K562 (cell line): ENCODE data around the gene SIRPA. TPM values are rescaled to one million over a fixed set of nuclear protein-coding genes. Genes with fewer than 3 reads are reported as not detected.

ENCODE experiments used
- ATAC-seq: fragments of 200-7000 bp; cut with Tn5 transposase; 3 replicates; pipeline ENCODE4 v1.9.1; 2020; ENCODE audit warnings: moderate library complexity
- BruUV-seq: library from RNA; stranded (reverse); fragments of 400-500 nt; replicated peaks from 2 replicates; lab custom pipeline; 2021; lab: Mats Ljungman, UMichigan
- CTCF ChIA-PET: fragments of 300-600 bp; formaldehyde crosslinking; extraction: SDS; loops from one replicate; lab custom pipeline; 2021; ENCODE audit warnings: low intra/inter-chr PET ratio; lab: Yijun Ruan, JAX
- POLR2A ChIA-PET: fragments of 300-600, 350-650 bp; sonication (Branson Sonifier 250); formaldehyde crosslinking; extraction: SDS; loops from one replicate; lab custom pipeline; 2021; ENCODE audit warnings: antibody characterized with exemption, inconsistent platforms; lab: Yijun Ruan, JAX
- DNase-seq, 4 experiments: peaks; one replicate each; pipeline versions ENCODE4 v3.0.0 to v3.0.0-alpha.2; 2011 to 2018; ENCODE audit warnings: low spot score in 3 of 4, mixed read lengths in 3 of 4; ENCODE audit errors: extremely low read depth in 1 of 4
- FAIRE-seq: peaks from 2 replicates; lab custom pipeline; 2011; peaks lifted over from hg19 to GRCh38; lab: Jason Lieb, UNC
- H2AFZ ChIP-seq: 2 replicates; pipeline ENCODE4 v1.6.0; 2011; ENCODE audit warnings: low read depth, low read length, control low read depth, inconsistent platforms
- H3K27ac ChIP-seq: fragments of 200-600 bp; 3 replicates; pipeline ENCODE4 v1.8.0; 2011; ENCODE audit warnings: low read depth, mild to moderate bottlenecking, control low read depth, inconsistent platforms, low read length, moderate library complexity, mixed read lengths; ENCODE audit errors: extremely low read depth
- H3K27me3 ChIP-seq, 2 experiments: fragments of 300-600 bp in 1 of 2; 2 replicates in 1 of 2; 3 replicates in 1 of 2; pipeline versions ENCODE4 v1.6.0 to v1.8.0; 2011; ENCODE audit warnings: inconsistent platforms in 2 of 2, low read length in 2 of 2, mild to moderate bottlenecking in 1 of 2, mixed read lengths in 1 of 2, moderate library complexity in 1 of 2; ENCODE audit not compliant: control insufficient read depth in 2 of 2, insufficient read depth in 2 of 2
- H3K36me3 ChIP-seq: fragments of 300-600 bp; 3 replicates; pipeline ENCODE4 v1.8.0; 2011; ENCODE audit warnings: mild to moderate bottlenecking, low read length, inconsistent platforms; ENCODE audit not compliant: control insufficient read depth, insufficient read depth
- H3K4me1 ChIP-seq, 2 experiments: fragments of 200-600 bp in 1 of 2; replicated peaks in 1 of 2; 2 replicates in 1 of 2; 3 replicates in 1 of 2; pipeline versions ENCODE4 v1.5.1 to v1.8.0; 2011; ENCODE audit warnings: inconsistent platforms in 2 of 2, low read length in 2 of 2, mild to moderate bottlenecking in 1 of 2, mixed read lengths in 1 of 2, moderate library complexity in 1 of 2; ENCODE audit not compliant: control insufficient read depth in 2 of 2, insufficient read depth in 2 of 2
- H3K4me2 ChIP-seq: 2 replicates; pipeline ENCODE4 v1.6.1; 2011; ENCODE audit warnings: low read length, control low read depth, inconsistent platforms, mixed read lengths; ENCODE audit not compliant: insufficient read depth
- H3K4me3 ChIP-seq: fragments of 200-600 bp; sonication (generic), shearing (Covaris generic); 2 replicates; pipeline ENCODE4 v1.5.1; 2016; ENCODE audit warnings: control low read depth, inconsistent platforms
- H3K79me2 ChIP-seq: fragments of 200-600 bp; 3 replicates; pipeline ENCODE4 v1.8.0; 2011; ENCODE audit warnings: low read length, inconsistent platforms; ENCODE audit not compliant: control insufficient read depth, insufficient read depth
- H3K9ac ChIP-seq, 2 experiments: 2 replicates each; pipeline versions ENCODE4 v1.6.0 to v1.6.1; 2011; ENCODE audit warnings: low read depth in 2 of 2, low read length in 2 of 2, control low read depth in 1 of 2, inconsistent platforms in 1 of 2, mild to moderate bottlenecking in 1 of 2, mixed read lengths in 1 of 2; ENCODE audit not compliant: insufficient read depth in 1 of 2
- H3K9me1 ChIP-seq: one replicate; pipeline ENCODE4 v1.6.0; 2011; ENCODE audit warnings: inconsistent platforms, mild to moderate bottlenecking, low read length, moderate library complexity; ENCODE audit not compliant: control insufficient read depth, insufficient read depth
- H3K9me3 ChIP-seq: replicated peaks from 2 replicates; pipeline ENCODE4 v1.5.1; 2011; ENCODE audit warnings: low read depth, low read length, inconsistent platforms; ENCODE audit not compliant: control insufficient read depth, insufficient read depth
- H4K20me1 ChIP-seq: replicated peaks from 2 replicates; pipeline ENCODE4 v1.6.1; 2011; ENCODE audit warnings: low read length, inconsistent platforms, mixed read lengths; ENCODE audit not compliant: control insufficient read depth, insufficient read depth
- FOXK1 ChIP-seq: sonication (generic); formaldehyde crosslinking; IDR thresholded peaks from 2 replicates; pipeline ENCODE4 v1.8.0; 2022; ENCODE audit warnings: missing genetic modification reagents, mild to moderate bottlenecking, borderline replicate concordance
- JUNB ChIP-seq: fragments of 450-650 bp; formaldehyde crosslinking; conservative IDR thresholded peaks from 2 replicates; pipeline ENCODE4 v1.4.0; 2020; ENCODE audit warnings: mild to moderate bottlenecking
- KLF16 ChIP-seq: IDR thresholded peaks from 2 replicates; pipeline ENCODE4 v1.6.1; 2016; ENCODE audit warnings: antibody characterized with exemption
- MEF2D ChIP-seq: conservative IDR thresholded peaks from 2 replicates; pipeline ENCODE4 v1.6.1; 2016; ENCODE audit warnings: low read depth, missing genetic modification characterization, missing compliant biosample characterization
- NFE2L1 ChIP-seq: fragments of 450-650 bp; IDR thresholded peaks from 2 replicates; pipeline ENCODE4 v1.6.1; 2016; ENCODE audit warnings: missing genetic modification characterization, low read depth, mild to moderate bottlenecking, missing compliant biosample characterization, moderate library complexity, borderline replicate concordance
- NRF1 ChIP-seq, 2 experiments: fragments of 450-650 bp; IDR thresholded peaks in 1 of 2; conservative IDR thresholded peaks in 1 of 2; 2 replicates each; pipeline ENCODE4 v1.6.1; 2014; ENCODE audit warnings: mild to moderate bottlenecking in 2 of 2
- PRMT5 ChIP-seq: sonication (generic); formaldehyde crosslinking; IDR thresholded peaks from 2 replicates; pipeline ENCODE4 v1.5.0; 2020; ENCODE audit warnings: missing genetic modification reagents
- RHOXF2B ChIP-seq: fragments of 250-450 bp; sonication (Bioruptor Pico); conservative IDR thresholded peaks from 2 replicates; pipeline ENCODE4 v1.5.1; 2021
- SRF ChIP-seq, 2 experiments: fragments of 250-450, 450-650 bp in 1 of 2; sonication (Bioruptor Pico) in 1 of 2; sonication (generic) in 1 of 2; formaldehyde crosslinking; IDR thresholded peaks; 2 replicates each; pipeline versions ENCODE4 v1.5.0 to v1.5.1; 2020 to 2022; ENCODE audit warnings: mild to moderate bottlenecking in 1 of 2, missing genetic modification reagents in 1 of 2
- TSC22D4 ChIP-seq: fragments of 450-650 bp; IDR thresholded peaks from 2 replicates; pipeline ENCODE4 v1.6.1; 2016; ENCODE audit warnings: missing genetic modification characterization, missing biosample characterization, control low read depth
- ZFP36 ChIP-seq: fragments of 150-350 bp; IDR thresholded peaks from 2 replicates; pipeline ENCODE4 v1.6.1; 2018; ENCODE audit warnings: low read length, low read depth; ENCODE audit not compliant: partially characterized antibody
- ZNF316 ChIP-seq: fragments of 450-650 bp; IDR thresholded peaks from 2 replicates; pipeline ENCODE4 v1.6.1; 2016
- ZNF41 ChIP-seq: fragments of 250-450 bp; sonication (Bioruptor Pico); conservative IDR thresholded peaks from 2 replicates; pipeline ENCODE4 v1.4.0; 2020; ENCODE audit warnings: mild to moderate bottlenecking
- WGBS: fragments of 100-300 bp; shearing (Covaris generic); methylation state at CpG from one replicate; pipeline ENCODE4 v1.1.6; 2016; ENCODE audit warnings: low coverage, mixed read lengths; ENCODE audit not compliant: insufficient coverage; ENCODE audit errors: missing lambda C conversion rate; 5-methylcytosine and 5-hydroxymethylcytosine counted together
- in situ Hi-C: fragments of 300-500 bp; cut with MboI; formaldehyde crosslinking; loops from 4 replicates; pipeline ENCODE4 v1.15.0; 2018; ENCODE audit warnings: inconsistent platforms, mixed read lengths
- intact Hi-C: fragments of 100-400 bp; cut with micrococcal nuclease; formaldehyde crosslinking; loops from 2 replicates; pipeline ENCODE4 v1.14.2; 2022
- polyA plus RNA-seq, 8 experiments: library from polyadenylated mRNA; depleted of rRNA in 4 of 8; stranded (reverse) in 5 of 8; unstranded in 3 of 8; fragments of >200 nt; fragmentation: Nextera tagmentation in 2 of 8; fragmentation: Illumina TruSeq in 1 of 8; extraction: Ambion mirVana in 2 of 8; extraction: Trizol in 1 of 8; gene quantifications; 2 replicates each; pipeline versions ENCODE4 v1.2.1 to v1.2.3, GENCODE V29; 2011 to 2014; ENCODE audit warnings: inconsistent platforms in 1 of 8, missing spikeins in 1 of 8
- total RNA-seq, 7 experiments: library from RNA; depleted of rRNA in 6 of 7; stranded (reverse); fragments of >200 nt in 6 of 7; fragmentation: Illumina TruSeq in 2 of 7; extraction: Trizol in 2 of 7; gene quantifications; 2 replicates each; pipeline versions ENCODE4 v1.2.1 to v1.2.3, GENCODE V29; 2011 to 2021; ENCODE audit warnings: low replicate concordance in 1 of 7
- TF ChIP-seq, protein P1 (sequence below): fragments of 450-650 bp; IDR thresholded peaks from one replicate; pipeline ENCODE4 v1.6.1; 2018; ENCODE audit warnings: mild to moderate bottlenecking, moderate library complexity; ENCODE audit not compliant: partially characterized antibody
- TF ChIP-seq, protein P2 (sequence below): sonication (generic); formaldehyde crosslinking; IDR thresholded peaks from 2 replicates; pipeline ENCODE4 v1.4.0; 2020; ENCODE audit warnings: mild to moderate bottlenecking, missing genetic modification reagents
- TF ChIP-seq, protein P3 (sequence below), 2 experiments: fragments of 450-650 bp; IDR thresholded peaks; 2 replicates each; pipeline ENCODE4 v1.6.1; 2018; ENCODE audit warnings: mild to moderate bottlenecking in 2 of 2, low read depth in 1 of 2; ENCODE audit not compliant: partially characterized antibody in 2 of 2

The SIRPA gene
- total and polyA plus RNA-seq, 9 of the 15 experiments (the other 6 are each of a cell fraction or from before 2014, with no cell fraction given): 0.01 to 0.40 (median 0.11) TPM; not detected in 2

GRCh38 chr20:1863296-1863695 lies 31.9 kb upstream of the SIRPA start:
- no peaks in the 10 kb centered on the region for H4K20me1 ChIP-seq
- intact Hi-C loops: no loop called here
- POLR2A ChIA-PET: no interaction called here
- FAIRE-seq: no peak
- H3K27me3 ChIP-seq: no peaks in the 10 kb centered on the region
- H3K9me3 ChIP-seq: no peaks in the 10 kb centered on the region
- ATAC-seq: no peak
- no peak for DNase-seq
- H3K9me1 ChIP-seq: no peaks in the 10 kb centered on the region
- CTCF ChIA-PET: no interaction called here
- H3K4me3 ChIP-seq: no peak overlapping the region
- no peaks in the 10 kb centered on the region for H3K4me1 ChIP-seq
- H3K79me2 ChIP-seq: no peaks in the 10 kb centered on the region
- H2AFZ ChIP-seq: no peak overlapping the region
- no peak overlapping the region for H3K27ac ChIP-seq
- WGBS: 0% methylated on average over 1 of the region's 1 CpG
- no peak overlapping the region for H3K9ac ChIP-seq
- H3K36me3 ChIP-seq: no peaks in the 10 kb centered on the region
- in situ Hi-C loops: no loop called here
- H3K4me2 ChIP-seq: no peak overlapping the region
- BruUV-seq: no TSS peak
- TF ChIP-seq ZNF41 (CRISPR knock-in tag) (no peak), SRF (CRISPR knock-in tag; IDR thresholded peaks at IDR 0.05) (no peak), JUNB (CRISPR knock-in tag) (peak; percentile 71), RHOXF2B (CRISPR knock-in tag) (no peak), FOXK1 (CRISPR knock-in tag) (no peak), TSC22D4 (tag) (no peak), NRF1 (conservative IDR thresholded peaks at IDR 0.05 in 1 of 2, IDR thresholded peaks at IDR 0.05 in 1 of 2) (no peak), MEF2D (tag) (no peak), ZNF316 (no peak), ZFP36 (no peak), KLF16 (no peak), PRMT5 (CRISPR knock-in tag) (no peak), NFE2L1 (tag) (no peak)
- TF ChIP-seq, protein P1, sequence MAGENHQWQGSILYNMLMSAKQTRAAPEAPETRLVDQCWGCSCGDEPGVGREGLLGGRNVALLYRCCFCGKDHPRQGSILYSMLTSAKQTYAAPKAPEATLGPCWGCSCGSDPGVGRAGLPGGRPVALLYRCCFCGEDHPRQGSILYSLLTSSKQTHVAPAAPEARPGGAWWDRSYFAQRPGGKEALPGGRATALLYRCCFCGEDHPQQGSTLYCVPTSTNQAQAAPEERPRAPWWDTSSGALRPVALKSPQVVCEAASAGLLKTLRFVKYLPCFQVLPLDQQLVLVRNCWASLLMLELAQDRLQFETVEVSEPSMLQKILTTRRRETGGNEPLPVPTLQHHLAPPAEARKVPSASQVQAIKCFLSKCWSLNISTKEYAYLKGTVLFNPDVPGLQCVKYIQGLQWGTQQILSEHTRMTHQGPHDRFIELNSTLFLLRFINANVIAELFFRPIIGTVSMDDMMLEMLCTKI: no peak
- TF ChIP-seq, protein P2, sequence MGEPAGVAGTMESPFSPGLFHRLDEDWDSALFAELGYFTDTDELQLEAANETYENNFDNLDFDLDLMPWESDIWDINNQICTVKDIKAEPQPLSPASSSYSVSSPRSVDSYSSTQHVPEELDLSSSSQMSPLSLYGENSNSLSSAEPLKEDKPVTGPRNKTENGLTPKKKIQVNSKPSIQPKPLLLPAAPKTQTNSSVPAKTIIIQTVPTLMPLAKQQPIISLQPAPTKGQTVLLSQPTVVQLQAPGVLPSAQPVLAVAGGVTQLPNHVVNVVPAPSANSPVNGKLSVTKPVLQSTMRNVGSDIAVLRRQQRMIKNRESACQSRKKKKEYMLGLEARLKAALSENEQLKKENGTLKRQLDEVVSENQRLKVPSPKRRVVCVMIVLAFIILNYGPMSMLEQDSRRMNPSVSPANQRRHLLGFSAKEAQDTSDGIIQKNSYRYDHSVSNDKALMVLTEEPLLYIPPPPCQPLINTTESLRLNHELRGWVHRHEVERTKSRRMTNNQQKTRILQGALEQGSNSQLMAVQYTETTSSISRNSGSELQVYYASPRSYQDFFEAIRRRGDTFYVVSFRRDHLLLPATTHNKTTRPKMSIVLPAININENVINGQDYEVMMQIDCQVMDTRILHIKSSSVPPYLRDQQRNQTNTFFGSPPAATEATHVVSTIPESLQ: no peak
- TF ChIP-seq, protein P3, sequence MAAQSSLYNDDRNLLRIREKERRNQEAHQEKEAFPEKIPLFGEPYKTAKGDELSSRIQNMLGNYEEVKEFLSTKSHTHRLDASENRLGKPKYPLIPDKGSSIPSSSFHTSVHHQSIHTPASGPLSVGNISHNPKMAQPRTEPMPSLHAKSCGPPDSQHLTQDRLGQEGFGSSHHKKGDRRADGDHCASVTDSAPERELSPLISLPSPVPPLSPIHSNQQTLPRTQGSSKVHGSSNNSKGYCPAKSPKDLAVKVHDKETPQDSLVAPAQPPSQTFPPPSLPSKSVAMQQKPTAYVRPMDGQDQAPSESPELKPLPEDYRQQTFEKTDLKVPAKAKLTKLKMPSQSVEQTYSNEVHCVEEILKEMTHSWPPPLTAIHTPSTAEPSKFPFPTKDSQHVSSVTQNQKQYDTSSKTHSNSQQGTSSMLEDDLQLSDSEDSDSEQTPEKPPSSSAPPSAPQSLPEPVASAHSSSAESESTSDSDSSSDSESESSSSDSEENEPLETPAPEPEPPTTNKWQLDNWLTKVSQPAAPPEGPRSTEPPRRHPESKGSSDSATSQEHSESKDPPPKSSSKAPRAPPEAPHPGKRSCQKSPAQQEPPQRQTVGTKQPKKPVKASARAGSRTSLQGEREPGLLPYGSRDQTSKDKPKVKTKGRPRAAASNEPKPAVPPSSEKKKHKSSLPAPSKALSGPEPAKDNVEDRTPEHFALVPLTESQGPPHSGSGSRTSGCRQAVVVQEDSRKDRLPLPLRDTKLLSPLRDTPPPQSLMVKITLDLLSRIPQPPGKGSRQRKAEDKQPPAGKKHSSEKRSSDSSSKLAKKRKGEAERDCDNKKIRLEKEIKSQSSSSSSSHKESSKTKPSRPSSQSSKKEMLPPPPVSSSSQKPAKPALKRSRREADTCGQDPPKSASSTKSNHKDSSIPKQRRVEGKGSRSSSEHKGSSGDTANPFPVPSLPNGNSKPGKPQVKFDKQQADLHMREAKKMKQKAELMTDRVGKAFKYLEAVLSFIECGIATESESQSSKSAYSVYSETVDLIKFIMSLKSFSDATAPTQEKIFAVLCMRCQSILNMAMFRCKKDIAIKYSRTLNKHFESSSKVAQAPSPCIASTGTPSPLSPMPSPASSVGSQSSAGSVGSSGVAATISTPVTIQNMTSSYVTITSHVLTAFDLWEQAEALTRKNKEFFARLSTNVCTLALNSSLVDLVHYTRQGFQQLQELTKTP (IDR thresholded peaks at IDR 0.05; ENCODE audit: low read depth in 1 of 2, partially characterized antibody in 2 of 2): no peak
